ENCODE results near the gene BAHCC1.
A peak's percentile ranks its signal among the peaks of the same experiment; 100 is the strongest.

BAHCC1 gene

DNA sequence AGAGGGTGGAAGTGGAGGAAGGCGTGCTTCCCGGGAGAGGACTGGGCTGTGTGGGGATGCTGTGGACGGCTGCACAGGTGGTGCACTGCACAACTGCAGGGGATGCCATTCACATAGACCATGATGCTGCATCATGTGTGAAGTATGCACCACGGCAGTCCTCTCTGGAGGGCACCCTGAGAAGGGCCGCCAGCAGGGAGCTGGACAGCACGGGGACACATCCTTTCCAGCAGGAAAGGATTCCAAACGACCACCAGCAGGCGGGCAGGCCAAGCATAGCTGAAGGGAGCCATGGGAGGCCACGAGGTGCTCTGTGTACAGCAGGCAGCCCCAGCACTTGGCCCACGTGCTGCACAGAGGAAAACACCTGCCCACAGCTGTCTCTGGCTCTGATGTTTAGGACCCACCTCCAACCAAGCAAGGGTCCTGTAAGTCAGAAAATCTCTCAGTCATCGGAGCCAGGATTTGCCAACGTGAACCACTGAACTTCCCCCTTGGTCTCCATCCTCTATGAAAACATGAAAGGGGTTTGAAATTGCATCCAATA is 107.3 kb downstream of the BAHCC1 start:
- TF ChIP-seq, protein P1, sequence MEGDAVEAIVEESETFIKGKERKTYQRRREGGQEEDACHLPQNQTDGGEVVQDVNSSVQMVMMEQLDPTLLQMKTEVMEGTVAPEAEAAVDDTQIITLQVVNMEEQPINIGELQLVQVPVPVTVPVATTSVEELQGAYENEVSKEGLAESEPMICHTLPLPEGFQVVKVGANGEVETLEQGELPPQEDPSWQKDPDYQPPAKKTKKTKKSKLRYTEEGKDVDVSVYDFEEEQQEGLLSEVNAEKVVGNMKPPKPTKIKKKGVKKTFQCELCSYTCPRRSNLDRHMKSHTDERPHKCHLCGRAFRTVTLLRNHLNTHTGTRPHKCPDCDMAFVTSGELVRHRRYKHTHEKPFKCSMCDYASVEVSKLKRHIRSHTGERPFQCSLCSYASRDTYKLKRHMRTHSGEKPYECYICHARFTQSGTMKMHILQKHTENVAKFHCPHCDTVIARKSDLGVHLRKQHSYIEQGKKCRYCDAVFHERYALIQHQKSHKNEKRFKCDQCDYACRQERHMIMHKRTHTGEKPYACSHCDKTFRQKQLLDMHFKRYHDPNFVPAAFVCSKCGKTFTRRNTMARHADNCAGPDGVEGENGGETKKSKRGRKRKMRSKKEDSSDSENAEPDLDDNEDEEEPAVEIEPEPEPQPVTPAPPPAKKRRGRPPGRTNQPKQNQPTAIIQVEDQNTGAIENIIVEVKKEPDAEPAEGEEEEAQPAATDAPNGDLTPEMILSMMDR (IDR thresholded peaks at IDR 0.05; ENCODE audit: insufficient read depth, low read depth, low read length, missing control alignments): no peak
- no peak overlapping the region for H3K4me3 ChIP-seq (ENCODE audit: low read length)

DNA sequence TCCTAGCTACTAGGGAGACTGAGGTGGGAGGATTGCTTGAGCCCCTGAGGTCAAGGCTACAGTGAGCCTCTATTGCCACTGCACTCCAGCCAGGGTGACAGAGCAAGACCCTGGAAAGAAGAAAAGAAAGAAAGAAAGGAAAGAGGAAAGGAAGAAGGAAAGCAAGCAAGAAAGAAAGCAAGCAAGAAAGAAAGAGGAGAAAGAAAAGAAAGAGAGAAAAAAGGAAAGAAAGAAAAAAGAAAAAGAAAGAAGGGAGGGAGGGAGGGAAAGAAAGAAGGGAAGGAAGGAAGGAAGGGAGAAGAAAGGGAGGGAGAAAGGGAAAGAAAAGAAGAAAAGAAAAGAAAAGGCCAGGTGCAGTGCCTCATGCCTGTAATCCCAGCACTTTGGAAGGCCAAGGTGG is 108.4 kb downstream of the BAHCC1 start:
- no peak overlapping the region for H3K4me3 ChIP-seq (ENCODE audit: low read length)
- no peak for DNase-seq (ENCODE audit: low read depth)
- TF ChIP-seq, protein P1 (IDR thresholded peaks at IDR 0.05; ENCODE audit: insufficient read depth, low read depth, low read length, missing control alignments): no peak

More for the DNA sequence above, 107.3 kb downstream of the BAHCC1 start:
- no peak for DNase-seq (ENCODE audit: low read depth)

DNA sequence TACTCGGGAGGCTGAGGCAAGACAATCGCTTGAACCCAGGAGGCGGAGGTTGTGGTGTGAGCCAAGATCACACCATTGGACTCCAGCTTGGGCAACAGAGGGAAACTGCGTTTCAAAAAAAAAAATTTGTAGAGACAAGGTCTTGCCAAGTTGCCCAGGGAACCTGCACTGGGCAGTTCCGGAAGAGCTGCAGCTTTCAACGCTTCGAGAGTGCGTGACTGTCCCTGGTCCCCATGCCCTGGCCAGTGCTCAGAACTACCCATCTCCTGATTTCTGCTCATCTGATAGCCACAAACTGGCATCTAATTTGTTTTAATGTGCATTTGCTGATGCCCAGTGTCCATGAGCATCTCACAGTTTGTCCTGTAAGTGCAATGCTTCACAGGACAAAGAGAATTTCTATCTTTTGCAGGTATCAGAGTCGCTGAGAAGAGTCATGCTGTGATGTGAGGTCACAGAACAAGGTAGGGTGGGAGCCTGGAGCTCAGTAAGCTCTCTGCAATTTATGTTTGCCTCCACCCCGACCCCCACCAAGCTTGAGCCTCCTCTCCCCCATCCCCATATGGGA is 113.5 kb downstream of the BAHCC1 start:
- TF ChIP-seq, protein P1 (IDR thresholded peaks at IDR 0.05; ENCODE audit: insufficient read depth, low read depth, low read length, missing control alignments): no peak
- DNase-seq (ENCODE audit: low read depth): peak; percentile 76
- no peak overlapping the region for H3K4me3 ChIP-seq (ENCODE audit: low read length)

DNA sequence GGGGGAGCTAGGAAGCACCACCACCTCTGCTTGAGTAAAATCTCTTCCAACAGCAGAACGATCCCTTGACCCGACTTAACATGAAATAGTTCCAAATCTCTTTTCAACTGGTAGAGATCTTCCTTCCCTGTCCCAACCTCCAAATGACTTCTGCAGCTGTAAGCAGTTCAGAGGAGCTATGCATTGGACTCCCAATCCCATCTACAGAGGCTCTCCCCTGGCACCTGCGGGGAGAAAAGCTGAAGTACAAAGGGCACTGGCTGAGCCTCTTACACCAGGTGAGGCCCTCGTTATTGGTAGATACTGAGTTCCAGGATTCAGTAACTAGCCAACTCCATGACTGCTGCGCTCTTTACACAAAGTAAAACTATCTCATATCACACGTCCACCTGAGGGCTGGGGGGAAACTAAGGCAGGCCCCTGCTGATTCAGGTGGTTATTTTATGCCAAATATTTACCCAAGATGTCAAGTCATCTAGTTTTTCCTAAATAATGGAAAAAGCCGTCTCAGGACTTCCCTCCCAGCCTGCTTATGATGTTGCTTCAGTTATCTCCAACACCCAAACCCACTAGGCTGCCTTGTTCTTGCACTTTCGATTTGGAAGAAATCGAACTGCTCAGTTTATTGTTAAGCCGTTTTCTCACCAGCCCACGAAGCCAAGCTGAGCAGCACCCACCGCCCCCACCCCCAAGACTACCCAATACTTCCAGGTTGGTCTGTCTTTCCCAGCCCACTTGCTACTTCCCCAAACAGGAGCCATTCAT is 114.1 kb downstream of the BAHCC1 start:
- H3K4me3 ChIP-seq (ENCODE audit: low read length): peak overlapping the region; percentile 85
- peak; percentile 59 for DNase-seq (ENCODE audit: low read depth)
- TF ChIP-seq, protein P1 (IDR thresholded peaks at IDR 0.05; ENCODE audit: insufficient read depth, low read depth, low read length, missing control alignments): no peak

DNA sequence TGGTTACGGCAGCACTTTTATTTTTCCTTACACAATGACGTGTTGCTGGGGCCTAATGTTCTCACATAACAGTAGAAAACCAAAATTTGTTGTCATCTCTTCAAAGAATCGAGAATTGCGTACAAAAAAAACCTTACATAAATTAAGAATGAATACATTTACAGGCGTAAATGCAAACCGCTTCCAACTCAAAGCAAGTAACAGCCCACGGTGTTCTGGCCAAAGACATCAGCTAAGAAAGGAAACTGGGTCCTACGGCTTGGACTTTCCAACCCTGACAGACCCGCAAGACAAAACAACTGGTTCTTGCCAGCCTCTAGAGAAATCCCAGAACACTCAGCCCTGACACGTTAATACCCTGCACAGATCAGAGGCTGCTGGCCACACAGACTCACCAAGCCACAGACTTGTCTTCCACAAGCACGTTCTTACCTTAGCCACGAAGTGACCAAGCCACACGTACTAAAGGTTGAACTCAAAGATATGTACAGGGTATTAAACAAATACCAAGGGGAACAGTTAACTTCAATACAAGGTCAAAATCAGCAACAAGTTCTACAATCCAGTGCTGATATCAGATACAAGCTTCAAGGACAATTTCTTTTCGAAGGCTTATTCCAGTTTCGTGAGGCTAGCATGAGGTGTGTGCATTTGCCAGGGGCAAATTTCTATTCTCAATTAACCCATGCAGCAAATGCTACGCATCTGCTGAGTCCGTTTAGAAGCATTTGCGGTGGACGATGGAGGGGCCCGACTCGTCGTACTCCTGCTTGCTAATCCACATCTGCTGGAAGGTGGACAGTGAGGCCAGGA is 114.9 kb downstream of the BAHCC1 start:
- TF ChIP-seq, protein P1 (IDR thresholded peaks at IDR 0.05; ENCODE audit: insufficient read depth, low read depth, low read length, missing control alignments): no peak
- no peak for DNase-seq (ENCODE audit: low read depth)
- H3K4me3 ChIP-seq (ENCODE audit: low read length): peak overlapping the region; percentile 85

DNA sequence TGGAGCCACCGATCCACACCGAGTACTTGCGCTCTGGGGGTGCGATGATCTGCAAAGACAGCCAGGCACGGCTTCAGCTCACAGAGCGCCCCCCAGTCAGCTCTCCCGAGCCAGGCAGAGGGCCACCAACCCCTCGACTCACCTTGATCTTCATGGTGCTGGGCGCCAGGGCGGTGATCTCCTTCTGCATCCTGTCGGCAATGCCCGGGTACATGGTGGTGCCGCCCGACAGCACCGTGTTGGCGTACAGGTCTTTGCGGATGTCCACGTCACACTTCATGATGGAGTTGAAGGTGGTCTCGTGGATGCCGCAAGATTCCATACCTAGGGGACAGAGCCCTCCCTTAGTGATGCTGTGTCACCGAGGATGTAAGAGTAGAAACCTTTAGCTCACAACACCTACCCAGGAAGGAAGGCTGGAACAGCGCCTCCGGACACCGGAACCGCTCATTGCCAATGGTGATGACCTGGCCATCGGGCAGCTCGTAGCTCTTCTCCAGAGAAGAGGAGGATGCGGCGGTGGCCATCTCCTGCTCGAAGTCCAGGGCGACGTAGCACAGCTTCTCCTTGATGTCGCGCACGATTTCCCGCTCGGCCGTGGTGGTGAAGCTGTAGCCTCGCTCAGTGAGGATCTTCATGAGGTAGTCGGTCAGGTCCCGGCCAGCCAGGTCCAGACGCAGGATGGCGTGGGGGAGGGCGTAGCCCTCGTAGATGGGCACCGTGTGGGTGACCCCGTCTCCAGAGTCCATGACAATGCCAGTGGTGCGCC is 115.7 kb downstream of the BAHCC1 start:
- DNase-seq (ENCODE audit: low read depth): no peak
- TF ChIP-seq, protein P1 (IDR thresholded peaks at IDR 0.05; ENCODE audit: insufficient read depth, low read depth, low read length, missing control alignments): no peak
- peak overlapping the region; percentile 85 for H3K4me3 ChIP-seq (ENCODE audit: low read length)
